Liver (tissue), 3 donors: ENCODE data around the gene LILRA5.

Source experiments
- HNF4G ChIP-seq: IDR thresholded peaks from 2 replicates; pipeline ENCODE4 v1.6.1; 2016; ENCODE audit warnings: antibody characterized with exemption
- TF ChIP-seq, protein P1 (sequence below): fragments of 150-350 bp; IDR thresholded peaks from 2 replicates; pipeline ENCODE4 v1.5.1; 2017; ENCODE audit warnings: improper control_type of control experiment, low read depth, low read length; ENCODE audit not compliant: missing input control
- TF ChIP-seq, protein P2 (sequence below): IDR thresholded peaks from 2 replicates; pipeline ENCODE4 v1.6.1; 2016; ENCODE audit warnings: antibody characterized with exemption, mild to moderate bottlenecking
- donor health status: healthy.
- donor health status: healthy.

DNA sequence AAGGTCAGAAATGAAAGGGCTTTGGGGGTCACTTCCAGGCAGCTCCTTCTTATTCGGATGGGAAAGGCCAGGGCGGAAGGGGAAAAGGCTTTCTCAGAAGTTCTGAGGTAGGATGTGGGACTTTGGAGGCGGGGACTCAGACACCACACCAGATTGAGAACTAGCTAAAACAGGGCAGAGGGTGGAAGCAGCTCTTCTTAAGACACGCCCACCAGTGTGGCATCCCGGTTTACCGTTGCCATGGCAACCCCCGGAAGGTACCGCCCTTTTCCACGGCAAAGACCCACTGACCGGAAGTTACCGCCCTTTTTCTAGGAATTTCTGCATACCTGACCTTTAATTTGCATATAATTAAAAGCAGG is 3.8 kb upstream of the LILRA5 start:
- TF ChIP-seq, protein P1, sequence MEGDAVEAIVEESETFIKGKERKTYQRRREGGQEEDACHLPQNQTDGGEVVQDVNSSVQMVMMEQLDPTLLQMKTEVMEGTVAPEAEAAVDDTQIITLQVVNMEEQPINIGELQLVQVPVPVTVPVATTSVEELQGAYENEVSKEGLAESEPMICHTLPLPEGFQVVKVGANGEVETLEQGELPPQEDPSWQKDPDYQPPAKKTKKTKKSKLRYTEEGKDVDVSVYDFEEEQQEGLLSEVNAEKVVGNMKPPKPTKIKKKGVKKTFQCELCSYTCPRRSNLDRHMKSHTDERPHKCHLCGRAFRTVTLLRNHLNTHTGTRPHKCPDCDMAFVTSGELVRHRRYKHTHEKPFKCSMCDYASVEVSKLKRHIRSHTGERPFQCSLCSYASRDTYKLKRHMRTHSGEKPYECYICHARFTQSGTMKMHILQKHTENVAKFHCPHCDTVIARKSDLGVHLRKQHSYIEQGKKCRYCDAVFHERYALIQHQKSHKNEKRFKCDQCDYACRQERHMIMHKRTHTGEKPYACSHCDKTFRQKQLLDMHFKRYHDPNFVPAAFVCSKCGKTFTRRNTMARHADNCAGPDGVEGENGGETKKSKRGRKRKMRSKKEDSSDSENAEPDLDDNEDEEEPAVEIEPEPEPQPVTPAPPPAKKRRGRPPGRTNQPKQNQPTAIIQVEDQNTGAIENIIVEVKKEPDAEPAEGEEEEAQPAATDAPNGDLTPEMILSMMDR = no peak
- TF ChIP-seq HNF4G = no peak
- TF ChIP-seq, protein P2, sequence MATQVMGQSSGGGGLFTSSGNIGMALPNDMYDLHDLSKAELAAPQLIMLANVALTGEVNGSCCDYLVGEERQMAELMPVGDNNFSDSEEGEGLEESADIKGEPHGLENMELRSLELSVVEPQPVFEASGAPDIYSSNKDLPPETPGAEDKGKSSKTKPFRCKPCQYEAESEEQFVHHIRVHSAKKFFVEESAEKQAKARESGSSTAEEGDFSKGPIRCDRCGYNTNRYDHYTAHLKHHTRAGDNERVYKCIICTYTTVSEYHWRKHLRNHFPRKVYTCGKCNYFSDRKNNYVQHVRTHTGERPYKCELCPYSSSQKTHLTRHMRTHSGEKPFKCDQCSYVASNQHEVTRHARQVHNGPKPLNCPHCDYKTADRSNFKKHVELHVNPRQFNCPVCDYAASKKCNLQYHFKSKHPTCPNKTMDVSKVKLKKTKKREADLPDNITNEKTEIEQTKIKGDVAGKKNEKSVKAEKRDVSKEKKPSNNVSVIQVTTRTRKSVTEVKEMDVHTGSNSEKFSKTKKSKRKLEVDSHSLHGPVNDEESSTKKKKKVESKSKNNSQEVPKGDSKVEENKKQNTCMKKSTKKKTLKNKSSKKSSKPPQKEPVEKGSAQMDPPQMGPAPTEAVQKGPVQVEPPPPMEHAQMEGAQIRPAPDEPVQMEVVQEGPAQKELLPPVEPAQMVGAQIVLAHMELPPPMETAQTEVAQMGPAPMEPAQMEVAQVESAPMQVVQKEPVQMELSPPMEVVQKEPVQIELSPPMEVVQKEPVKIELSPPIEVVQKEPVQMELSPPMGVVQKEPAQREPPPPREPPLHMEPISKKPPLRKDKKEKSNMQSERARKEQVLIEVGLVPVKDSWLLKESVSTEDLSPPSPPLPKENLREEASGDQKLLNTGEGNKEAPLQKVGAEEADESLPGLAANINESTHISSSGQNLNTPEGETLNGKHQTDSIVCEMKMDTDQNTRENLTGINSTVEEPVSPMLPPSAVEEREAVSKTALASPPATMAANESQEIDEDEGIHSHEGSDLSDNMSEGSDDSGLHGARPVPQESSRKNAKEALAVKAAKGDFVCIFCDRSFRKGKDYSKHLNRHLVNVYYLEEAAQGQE = no peak
